GM10847 (cell line): ENCODE data around the gene VPS18.

Experiments
- POLR2A ChIP-seq: IDR thresholded peaks from 2 replicates; pipeline ENCODE4 v1.6.1; 2011; ENCODE audit not compliant: insufficient read length; ENCODE audit errors: extremely low read depth

The VPS18 gene

DNA sequence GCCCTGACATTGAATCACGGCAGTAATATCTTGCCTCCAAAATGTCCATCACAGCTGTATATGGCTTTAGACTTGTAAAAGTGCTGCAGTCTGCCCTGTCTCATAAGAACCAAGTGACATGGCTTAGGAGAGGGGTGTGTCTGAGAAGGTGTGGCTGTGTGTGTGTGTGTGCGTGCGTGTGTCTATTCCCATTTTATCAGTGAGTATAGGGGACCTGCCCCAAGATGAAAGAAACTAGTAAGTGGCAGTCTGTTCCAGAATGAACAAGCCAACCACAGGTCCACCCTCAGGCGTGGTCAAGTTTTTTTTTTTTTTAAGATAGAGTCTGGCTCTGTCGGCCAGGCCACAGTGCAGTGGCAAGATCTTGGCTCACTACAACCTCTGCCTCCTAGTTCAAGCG, 14.6 kb upstream of the VPS18 start:
- no peak for TF ChIP-seq POLR2A

DNA sequence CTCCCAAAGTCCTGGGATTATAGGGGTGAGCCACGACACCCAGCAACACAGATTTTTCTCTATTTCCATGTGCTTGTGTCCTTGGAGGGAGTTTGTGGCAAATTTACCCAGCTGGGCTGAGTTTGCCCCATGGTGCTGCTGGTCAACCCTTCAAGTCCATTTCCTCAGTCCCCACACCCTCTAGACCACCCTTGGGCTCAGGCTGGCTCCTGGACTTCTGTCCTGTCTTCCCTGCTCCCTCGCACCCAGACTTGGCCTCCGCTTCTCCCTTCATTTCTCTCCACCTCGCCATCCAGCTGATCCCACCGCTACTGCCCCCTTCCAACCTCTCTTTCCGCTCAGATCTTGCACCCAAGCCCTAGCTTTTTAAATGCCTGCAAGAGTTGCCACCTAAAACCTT, 12.9 kb upstream of the VPS18 start:
- no peak for TF ChIP-seq POLR2A

DNA sequence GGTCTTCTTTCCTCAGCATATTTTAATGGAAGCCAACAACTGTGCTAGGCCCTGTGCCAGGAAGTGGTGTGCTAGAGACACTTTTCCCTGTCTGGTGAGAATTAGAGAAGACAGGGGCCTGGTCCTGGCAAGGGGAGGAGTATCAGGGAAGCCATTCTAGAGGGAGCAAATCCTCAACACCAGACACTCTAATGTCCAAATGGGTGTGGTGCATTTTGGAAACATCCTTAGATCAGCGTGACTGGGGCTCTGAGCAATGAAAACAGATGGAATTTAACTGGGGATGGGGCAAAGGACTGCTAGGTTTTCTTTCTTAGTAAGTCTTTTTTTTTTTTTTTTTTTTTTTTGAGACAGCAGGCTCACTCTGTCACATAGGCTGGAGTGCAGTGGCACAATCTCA, 7.7 kb upstream of the VPS18 start:
- no peak for TF ChIP-seq POLR2A

DNA sequence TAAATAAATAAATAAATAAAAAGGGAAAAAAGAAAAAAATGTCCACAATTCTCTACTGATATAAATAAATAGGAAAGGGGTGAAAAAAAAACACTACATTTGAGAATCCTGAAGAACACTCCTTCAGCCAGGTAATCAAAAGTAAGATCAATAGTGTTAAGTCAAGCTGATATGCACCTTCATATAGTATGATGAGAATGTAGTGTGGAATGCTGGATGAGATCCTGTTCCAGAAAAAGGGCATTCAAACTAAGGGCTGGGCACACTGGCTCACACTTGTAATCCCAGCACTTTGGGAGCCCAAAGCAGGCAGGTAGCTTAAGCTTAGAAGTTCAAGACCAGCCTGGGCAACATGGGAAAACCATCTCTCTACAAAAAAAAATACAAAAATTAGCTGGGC, 5.1 kb upstream of the VPS18 start:
- TF ChIP-seq POLR2A, result no peak

DNA sequence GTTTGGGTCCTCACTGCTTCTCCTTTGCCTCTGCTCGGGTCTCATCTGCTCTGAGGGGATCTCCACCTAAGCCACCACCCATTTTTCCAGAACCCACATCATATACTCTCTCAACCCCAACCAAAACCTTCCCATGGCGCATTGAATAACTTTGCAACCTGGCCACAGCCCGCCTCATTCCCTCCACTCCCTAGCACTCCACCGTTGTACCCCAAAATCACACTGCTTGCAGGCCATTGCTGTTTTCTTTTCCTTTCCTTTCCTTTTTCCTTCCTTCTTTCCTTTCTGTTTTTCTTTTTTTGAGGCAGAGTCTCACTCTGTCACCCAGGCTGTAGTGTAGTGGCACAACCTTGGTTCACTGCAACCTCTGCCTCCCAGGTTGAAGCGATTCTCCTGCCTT, 3.1 kb upstream of the VPS18 start:
- no peak for TF ChIP-seq POLR2A

DNA sequence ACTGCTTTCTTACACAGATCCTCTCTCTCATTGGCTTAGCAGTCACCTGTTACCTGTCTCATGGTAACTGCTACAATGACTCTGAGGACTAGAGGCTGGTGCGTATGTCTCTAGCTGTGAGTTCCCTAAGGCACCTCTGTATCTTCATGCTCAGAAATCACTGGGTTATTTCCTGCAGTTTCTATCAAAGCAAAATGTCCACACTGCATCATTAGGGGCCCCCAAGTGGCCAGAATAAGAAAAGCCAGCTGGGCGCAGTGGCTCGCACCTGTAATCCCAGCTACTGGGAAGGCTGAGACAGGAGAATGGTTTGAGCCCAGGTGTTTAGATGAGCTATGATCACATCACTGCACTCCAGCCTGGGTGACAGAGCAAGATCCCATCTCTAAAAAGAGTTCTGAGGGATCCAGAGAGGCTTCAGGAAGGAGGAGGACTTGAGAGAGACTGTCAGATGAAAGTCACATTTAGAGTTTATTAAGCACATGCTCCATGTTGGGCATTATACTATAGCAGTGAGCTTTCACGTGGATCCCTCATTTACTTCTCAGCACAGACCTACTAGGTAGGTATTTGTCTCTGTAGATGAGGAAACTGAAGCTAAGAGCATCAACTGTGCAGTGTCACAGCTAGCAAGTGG, 2.3 kb upstream of the VPS18 start:
- TF ChIP-seq POLR2A, result no peak

DNA sequence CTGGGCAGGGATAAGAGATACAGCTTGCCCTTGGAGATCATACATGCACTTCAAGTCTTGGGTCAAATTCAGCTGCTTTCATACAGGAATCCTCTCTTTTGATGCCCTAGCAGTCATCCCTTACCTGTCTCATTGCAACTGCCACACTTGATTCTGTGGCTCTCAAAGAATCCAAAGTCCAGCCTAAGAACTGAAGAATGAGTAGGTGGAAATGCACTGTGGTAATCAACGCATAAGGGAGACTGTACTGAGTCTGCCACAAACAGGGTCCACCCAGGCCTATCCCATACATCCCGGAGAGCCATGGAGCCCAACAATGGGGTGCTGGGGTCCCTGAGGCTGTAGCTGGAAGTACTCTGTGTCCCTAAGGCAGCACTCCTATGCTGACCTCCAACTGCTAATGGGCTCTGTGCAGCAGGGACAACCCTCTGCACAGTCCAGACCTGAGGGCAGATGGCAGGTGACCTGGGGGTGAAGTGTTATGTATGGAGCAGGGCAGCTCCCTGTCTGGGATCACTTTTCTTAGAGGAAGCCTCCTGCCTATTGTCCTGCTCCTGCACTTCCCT, 1.7 kb upstream of the VPS18 start:
- no peak for TF ChIP-seq POLR2A

DNA sequence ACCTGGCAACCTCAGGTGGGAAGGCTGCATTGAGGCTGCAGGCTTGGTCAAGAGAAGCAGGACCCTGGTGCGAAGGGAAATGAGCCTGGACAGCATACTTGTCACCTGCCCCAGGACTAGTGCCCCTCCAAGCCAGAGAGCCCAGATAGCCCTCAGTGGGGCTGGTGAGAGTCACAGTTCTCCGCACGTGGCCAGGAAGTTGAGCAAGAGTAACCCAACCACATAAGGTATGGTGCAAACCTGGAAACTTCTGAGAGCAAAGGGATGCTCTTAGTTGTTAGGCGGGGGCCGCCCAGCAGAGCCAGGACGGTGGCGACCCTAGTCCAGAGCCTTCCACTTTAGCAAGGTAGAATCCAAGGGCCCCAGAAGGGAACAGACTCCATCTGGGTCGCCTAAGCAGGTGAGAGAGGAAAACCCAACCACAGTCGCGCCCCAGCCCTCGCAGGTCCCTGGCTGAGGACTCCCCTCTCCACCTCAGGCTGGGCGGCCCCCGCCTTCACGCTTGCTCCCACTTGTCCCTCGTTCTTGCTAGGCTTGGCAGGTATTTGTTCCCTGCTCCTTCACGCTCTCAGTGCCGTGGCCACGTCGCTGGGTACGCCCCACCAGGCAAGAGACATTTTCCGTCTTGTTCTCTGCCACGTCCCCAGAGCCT, 1.1 kb upstream of the VPS18 start:
- TF ChIP-seq POLR2A, result no peak

DNA sequence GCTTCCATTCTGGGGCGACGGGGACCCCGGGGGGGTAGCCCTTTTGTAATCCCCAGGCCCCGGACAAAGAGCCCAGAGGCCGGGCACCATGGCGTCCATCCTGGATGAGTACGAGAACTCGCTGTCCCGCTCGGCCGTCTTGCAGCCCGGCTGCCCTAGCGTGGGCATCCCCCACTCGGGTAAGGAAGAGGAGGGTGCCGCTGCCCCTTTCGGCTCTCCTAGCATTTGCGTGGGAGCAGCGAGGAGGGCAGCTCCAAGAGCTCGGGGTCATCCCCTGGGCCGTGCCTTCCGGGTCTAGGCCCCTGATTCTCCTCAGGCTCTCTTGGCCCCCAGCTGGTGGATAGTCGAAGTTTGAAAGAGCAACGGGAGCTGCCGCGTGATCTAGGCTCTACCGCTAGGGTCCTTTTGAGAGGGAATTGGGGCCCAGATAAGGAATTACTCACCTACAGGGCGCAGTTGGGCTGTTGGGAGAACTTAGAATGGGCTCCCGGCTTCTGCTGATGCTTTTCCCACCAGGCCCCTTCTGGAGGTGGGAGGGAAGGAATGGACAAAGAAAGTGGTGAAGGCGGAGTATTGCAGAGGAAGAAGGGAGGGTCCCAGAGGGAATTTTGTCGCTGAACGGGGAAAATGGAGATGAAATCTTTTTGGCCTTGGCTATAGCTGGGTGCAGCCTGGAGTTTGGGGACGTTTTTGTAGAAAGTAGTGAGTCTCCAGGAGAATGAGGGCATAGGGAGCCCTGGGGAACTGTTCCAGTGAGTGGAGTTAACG, 615 bp downstream of the VPS18 start:
- TF ChIP-seq POLR2A, result no peak

DNA sequence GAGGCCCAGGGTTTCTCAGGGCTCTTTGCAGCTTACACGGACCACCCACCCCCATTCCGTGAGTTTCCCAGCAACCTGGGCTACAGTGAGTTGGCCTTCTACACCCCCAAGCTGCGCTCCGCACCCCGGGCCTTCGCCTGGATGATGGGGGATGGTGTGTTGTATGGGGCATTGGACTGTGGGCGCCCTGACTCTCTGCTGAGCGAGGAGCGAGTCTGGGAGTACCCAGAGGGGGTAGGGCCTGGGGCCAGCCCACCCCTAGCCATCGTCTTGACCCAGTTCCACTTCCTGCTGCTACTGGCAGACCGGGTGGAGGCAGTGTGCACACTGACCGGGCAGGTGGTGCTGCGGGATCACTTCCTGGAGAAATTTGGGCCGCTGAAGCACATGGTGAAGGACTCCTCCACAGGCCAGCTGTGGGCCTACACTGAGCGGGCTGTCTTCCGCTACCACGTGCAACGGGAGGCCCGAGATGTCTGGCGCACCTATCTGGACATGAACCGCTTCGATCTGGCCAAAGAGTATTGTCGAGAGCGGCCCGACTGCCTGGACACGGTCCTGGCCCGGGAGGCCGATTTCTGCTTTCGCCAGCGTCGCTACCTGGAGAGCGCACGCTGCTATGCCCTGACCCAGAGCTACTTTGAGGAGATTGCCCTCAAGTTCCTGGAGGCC, 5.4 kb downstream of the VPS18 start:
- no peak for TF ChIP-seq POLR2A

DNA sequence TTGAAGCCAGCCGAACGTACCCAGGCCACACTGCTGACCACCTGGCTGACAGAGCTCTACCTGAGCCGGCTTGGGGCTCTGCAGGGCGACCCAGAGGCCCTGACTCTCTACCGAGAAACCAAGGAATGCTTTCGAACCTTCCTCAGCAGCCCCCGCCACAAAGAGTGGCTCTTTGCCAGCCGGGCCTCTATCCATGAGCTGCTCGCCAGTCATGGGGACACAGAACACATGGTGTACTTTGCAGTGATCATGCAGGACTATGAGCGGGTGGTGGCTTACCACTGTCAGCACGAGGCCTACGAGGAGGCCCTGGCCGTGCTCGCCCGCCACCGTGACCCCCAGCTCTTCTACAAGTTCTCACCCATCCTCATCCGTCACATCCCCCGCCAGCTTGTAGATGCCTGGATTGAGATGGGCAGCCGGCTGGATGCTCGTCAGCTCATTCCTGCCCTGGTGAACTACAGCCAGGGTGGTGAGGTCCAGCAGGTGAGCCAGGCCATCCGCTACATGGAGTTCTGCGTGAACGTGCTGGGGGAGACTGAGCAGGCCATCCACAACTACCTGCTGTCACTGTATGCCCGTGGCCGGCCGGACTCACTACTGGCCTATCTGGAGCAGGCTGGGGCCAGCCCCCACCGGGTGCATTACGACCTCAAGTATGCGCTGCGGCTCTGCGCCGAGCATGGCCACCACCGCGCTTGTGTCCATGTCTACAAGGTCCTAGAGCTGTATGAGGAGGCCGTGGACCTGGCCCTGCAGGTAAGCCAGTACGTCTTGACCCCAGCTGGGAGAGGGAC, 6.2 kb downstream of the VPS18 start:
- TF ChIP-seq POLR2A, result no peak

DNA sequence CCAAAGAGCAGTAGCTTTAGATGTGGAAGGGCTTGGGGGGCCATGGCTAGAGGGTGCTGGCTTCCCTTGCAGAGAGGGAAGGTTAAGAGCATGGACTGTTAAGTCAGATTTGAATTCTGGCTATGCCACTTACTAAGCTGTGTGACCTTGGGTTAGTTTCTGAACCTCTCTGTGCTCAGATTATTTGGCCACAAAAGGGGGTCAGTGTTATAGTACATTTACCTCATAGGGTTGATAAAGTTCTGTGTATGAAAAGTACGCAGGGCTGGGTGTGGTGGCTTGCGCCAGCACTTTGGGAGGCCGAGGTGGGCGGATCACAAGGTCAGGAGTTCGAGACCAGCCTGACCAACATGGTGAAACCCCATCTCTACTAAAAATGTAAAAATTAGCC, 6.8 kb downstream of the VPS18 start:
- no peak for TF ChIP-seq POLR2A

DNA sequence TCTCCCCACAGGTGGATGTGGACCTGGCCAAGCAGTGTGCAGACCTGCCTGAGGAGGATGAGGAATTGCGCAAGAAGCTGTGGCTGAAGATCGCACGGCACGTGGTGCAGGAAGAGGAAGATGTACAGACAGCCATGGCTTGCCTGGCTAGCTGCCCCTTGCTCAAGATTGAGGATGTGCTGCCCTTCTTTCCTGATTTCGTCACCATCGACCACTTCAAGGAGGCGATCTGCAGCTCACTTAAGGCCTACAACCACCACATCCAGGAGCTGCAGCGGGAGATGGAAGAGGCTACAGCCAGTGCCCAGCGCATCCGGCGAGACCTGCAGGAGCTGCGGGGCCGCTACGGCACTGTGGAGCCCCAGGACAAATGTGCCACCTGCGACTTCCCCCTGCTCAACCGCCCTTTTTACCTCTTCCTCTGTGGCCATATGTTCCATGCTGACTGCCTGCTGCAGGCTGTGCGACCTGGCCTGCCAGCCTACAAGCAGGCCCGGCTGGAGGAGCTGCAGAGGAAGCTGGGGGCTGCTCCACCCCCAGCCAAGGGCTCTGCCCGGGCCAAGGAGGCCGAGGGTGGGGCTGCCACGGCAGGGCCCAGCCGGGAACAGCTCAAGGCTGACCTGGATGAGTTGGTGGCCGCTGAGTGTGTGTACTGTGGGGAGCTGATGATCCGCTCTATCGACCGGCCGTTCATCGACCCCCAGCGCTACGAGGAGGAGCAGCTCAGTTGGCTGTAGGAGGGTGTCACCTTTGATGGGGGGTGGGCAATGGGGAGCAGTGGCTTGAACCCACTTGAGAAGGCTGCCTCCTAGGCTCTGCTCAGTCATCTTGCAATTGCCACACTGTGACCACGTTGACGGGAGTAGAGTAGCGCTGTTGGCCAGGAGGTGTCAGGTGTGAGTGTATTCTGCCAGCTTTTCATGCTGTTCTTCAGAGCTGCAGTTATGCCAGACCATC, 8.6 kb downstream of the VPS18 start:
- no peak for TF ChIP-seq POLR2A
